Stimulated activated CD8-positive, alpha-beta memory T cell treated with anti-CD3 and anti-CD28 coated beads, Interleukin-15, amount 100 ng/mL, for 48 hours (primary cell): ENCODE measurements around the gene PRKN.

Source experiments
- DNase-seq, 2 donors: peaks; one replicate each; pipeline ENCODE4 v3.0.0-alpha.2; 2020; ENCODE audit warnings: low read depth in 2 of 2

The PRKN gene

GRCh38 chr6:161660666-161661571 lies 1066.6 kb downstream of the PRKN start:
- DNase-seq = peak in 1 of 2 donors; percentile 10

- DNase-seq = no peak
These were observed 1069.4 kb downstream of the PRKN start for GRCh38 chr6:161658211-161658610.

DNA sequence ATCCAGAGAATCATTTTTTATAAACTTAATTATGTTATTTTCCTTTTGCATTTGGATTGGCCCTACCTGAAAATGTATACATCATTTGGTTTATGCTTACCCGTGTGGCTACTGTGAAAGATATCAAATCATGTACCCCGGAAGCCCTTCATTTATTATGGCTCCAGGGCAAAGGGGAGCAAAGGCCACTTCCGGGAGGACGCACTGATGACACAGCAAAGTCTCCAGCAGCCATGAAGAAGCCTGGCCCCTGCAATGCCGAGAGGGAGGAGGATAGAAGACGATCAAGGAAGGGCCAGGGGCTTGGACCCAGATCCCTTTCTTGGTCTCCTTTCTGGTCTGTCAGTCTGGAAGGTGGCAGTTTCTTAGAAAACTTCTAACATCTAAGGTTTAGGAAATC lies 1073.4 kb downstream of the PRKN start:
- DNase-seq = no peak

- no peak for DNase-seq
These were observed 1075.6 kb downstream of the PRKN start for GRCh38 chr6:161651949-161652348.

DNA sequence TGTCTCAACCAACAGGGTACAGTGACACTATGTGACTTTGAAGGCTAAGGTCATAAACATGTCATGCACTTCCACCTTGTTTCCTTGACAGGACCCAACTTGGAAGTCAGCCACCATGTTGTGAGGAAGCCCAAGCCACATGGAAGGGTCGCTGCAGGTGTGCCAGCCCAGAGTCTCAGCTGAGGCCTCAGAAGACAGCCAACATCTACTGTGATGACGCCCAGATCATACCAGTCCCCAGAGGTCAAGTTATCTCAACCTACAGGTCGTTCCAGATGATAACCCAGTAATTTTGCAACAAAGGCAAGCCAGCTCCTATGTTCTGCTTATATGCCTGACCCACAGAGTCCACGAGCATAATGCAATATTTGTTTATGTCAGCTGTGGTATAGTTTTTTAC lies 1077.7 kb downstream of the PRKN start:
- no peak for DNase-seq

- DNase-seq = no peak
These were observed 1078.5 kb downstream of the PRKN start for GRCh38 chr6:161649068-161649467.

GRCh38 chr6:161647234-161647633 lies 1080.3 kb downstream of the PRKN start:
- no peak for DNase-seq

GRCh38 chr6:161644521-161644920 lies 1083.0 kb downstream of the PRKN start:
- no peak for DNase-seq

- DNase-seq = no peak
These were observed 1086.4 kb downstream of the PRKN start for GRCh38 chr6:161641175-161641574.

- DNase-seq = no peak
These were observed 1087.8 kb downstream of the PRKN start for GRCh38 chr6:161639772-161640171.

DNA sequence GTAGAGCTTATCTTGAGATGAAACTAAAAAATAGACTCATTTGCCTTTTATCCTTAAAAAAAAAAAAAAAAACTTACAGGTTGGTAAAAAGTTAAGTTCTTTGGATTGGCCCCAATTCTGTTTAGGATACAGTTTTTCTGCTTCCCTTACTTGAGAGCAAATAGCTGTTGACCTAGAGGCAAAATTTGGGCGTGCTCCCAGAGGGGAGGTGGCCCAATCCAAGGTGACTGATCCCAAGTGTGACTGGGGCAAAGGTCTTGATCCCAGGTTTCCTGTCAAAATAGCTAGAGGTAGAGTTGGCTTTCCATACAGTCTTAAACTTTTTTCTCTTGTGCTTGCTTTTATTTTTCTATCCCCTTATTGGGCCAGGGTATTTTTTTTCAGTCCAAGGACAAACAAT lies 1089.9 kb downstream of the PRKN start:
- DNase-seq = no peak

- DNase-seq = no peak
These were observed 1090.6 kb downstream of the PRKN start for GRCh38 chr6:161636882-161637430.

- DNase-seq = no peak
These were observed 1091.6 kb downstream of the PRKN start for GRCh38 chr6:161635975-161636374.

GRCh38 chr6:161634916-161635315 lies 1092.7 kb downstream of the PRKN start:
- no peak for DNase-seq

- no peak for DNase-seq
These were observed 1095.8 kb downstream of the PRKN start for GRCh38 chr6:161631676-161632194.

- no peak for DNase-seq
These were observed 1096.9 kb downstream of the PRKN start for GRCh38 chr6:161630674-161631073.

- no peak for DNase-seq
These were observed 1101.4 kb downstream of the PRKN start for GRCh38 chr6:161626132-161626676.

- DNase-seq = no peak
These were observed 1103.5 kb downstream of the PRKN start for GRCh38 chr6:161624111-161624510.

- DNase-seq = no peak
These were observed 1104.8 kb downstream of the PRKN start for GRCh38 chr6:161622779-161623178.

DNA sequence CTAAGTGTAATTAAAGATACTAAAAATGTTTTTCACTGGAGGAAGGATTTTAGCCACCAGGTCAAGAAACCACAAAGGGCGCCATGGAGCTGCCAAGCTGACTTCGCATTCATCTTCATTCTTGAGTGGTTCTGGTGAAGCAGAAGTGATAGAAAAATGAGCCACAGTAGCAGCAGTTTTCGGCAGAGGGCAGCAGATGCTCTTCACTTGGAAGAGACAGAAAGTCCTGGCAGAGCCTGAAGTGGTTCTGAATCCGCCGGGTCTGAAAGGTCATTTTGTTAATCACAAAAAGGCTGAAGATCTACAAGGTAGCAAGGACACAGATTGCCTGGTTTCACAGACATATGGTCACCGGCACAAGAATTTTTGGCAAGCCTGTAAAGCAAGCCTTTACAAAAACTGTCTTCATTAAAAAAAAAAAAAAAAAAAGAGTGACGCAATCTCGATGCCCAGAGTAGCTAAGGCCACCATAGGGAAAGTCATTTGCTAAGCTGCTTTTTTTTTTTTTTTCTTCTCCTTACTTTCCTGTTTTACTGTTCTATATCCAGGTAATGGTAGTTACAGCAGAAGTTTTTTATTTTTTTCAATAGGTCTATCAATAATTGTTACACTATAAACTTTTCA lies 1108.6 kb downstream of the PRKN start:
- DNase-seq = no peak

- no peak for DNase-seq
These were observed 1113.9 kb downstream of the PRKN start for GRCh38 chr6:161613711-161614110.

GRCh38 chr6:161608771-161609170 lies 1118.8 kb downstream of the PRKN start:
- DNase-seq = no peak
